ENCODE data around the gene PFKL. TPM values are rescaled to one million over a fixed set of nuclear protein-coding genes. Genes with fewer than 3 reads are reported as not detected.

Gene PFKL
- total RNA-seq, 1 donor from 2014 or later: 135 TPM

DNA sequence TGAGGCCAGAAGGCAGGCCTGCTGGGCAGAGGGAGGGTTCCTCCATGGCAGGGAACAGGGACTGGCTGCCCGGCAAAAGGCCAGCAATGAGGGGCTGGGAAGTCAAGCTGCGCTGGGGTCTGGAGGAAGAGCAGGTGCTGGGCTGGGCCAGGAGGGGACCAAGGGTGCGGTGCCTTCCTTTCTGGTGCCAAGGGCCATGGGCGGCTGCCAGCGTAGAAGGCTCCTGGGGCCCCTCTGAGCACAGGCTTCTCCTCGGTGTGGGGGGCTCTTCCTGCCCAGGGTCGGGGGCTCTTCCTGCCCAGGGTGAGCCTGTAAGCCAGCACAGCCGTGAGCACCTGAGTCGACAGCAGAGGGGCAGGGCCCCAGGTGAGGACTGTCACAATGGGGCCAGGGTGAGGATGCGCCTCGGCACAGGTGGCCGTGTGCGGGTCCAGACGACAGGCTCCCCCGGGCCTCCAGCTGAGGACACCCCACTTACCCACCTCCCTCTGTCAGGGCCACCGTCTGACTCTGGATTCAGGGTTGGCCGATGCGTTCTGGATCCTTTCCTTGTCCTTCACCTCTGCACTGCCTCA is 27.5 kb upstream of the PFKL start:
- no peaks in the 10 kb centered on the region for H3K36me3 Mint-ChIP-seq
- H3K27ac Mint-ChIP-seq: no peak overlapping the region
- DNase-seq (ENCODE audit: extremely low spot score, unreplicated experiment): no peak
- H3K4me3 Mint-ChIP-seq: no peak overlapping the region
- no peaks in the 10 kb centered on the region for H3K27me3 Mint-ChIP-seq
- TF ChIP-seq, protein P1, sequence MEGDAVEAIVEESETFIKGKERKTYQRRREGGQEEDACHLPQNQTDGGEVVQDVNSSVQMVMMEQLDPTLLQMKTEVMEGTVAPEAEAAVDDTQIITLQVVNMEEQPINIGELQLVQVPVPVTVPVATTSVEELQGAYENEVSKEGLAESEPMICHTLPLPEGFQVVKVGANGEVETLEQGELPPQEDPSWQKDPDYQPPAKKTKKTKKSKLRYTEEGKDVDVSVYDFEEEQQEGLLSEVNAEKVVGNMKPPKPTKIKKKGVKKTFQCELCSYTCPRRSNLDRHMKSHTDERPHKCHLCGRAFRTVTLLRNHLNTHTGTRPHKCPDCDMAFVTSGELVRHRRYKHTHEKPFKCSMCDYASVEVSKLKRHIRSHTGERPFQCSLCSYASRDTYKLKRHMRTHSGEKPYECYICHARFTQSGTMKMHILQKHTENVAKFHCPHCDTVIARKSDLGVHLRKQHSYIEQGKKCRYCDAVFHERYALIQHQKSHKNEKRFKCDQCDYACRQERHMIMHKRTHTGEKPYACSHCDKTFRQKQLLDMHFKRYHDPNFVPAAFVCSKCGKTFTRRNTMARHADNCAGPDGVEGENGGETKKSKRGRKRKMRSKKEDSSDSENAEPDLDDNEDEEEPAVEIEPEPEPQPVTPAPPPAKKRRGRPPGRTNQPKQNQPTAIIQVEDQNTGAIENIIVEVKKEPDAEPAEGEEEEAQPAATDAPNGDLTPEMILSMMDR (conservative IDR thresholded peaks at IDR 0.05): no peak
- no peaks in the 10 kb centered on the region for H3K9me3 Mint-ChIP-seq
- no peaks in the 10 kb centered on the region for H3K4me1 Mint-ChIP-seq (ENCODE audit: unreplicated experiment)

DNA sequence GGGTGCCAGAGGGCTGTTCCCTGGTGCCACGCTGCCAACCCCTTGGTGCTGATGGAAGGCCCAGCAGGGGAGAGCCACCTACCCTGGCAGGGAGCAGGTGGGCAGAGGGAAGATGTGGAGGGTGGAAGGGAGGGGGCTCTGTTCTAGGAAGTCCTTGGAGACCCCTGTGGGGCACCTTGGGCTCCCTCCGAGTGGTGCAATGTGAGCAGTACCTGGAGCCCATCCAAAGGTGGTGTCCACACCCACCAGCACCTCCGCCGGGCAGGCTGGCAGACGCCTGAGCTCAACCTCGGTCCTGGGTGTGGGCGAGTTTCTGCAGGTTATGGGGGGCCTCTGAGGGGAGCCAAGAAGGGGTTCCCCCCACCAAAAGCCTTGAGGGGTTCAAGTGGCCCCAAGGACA is 26.8 kb upstream of the PFKL start:
- no peak overlapping the region for H3K27ac Mint-ChIP-seq
- no peaks in the 10 kb centered on the region for H3K9me3 Mint-ChIP-seq
- TF ChIP-seq, protein P1 (conservative IDR thresholded peaks at IDR 0.05): no peak
- no peaks in the 10 kb centered on the region for H3K4me1 Mint-ChIP-seq (ENCODE audit: unreplicated experiment)
- H3K27me3 Mint-ChIP-seq: no peaks in the 10 kb centered on the region
- no peak for DNase-seq (ENCODE audit: extremely low spot score, unreplicated experiment)
- H3K4me3 Mint-ChIP-seq: no peak overlapping the region
- H3K36me3 Mint-ChIP-seq: no peaks in the 10 kb centered on the region

DNA sequence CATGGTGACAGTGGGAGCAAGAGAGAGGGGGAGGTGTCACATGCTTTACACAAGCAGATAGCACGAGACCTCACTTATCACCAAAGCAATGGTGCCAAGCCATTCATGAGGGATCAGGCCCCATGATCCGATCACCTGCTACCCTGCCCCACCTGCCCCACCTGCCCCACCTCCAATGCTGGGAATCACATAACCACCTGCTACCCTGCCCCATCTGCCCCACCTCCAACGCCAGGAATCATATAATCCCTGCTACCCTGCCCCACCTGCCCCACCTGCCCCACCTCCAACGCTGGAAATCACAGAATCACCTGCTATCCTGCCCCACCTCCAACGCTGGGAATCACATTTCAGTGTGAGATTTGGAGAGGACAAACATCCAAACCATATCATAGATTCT is 24.8 kb upstream of the PFKL start:
- Mint-ChIP-seq H3K4me1 (ENCODE audit: unreplicated experiment) (no peaks in the 10 kb centered on the region), H3K36me3 (no peaks in the 10 kb centered on the region), H3K4me3 (no peak overlapping the region), H3K27ac (no peak overlapping the region), H3K9me3 (no peaks in the 10 kb centered on the region), H3K27me3 (no peaks in the 10 kb centered on the region)
- TF ChIP-seq, protein P1 (conservative IDR thresholded peaks at IDR 0.05): no peak
- DNase-seq (ENCODE audit: extremely low spot score, unreplicated experiment): no peak

DNA sequence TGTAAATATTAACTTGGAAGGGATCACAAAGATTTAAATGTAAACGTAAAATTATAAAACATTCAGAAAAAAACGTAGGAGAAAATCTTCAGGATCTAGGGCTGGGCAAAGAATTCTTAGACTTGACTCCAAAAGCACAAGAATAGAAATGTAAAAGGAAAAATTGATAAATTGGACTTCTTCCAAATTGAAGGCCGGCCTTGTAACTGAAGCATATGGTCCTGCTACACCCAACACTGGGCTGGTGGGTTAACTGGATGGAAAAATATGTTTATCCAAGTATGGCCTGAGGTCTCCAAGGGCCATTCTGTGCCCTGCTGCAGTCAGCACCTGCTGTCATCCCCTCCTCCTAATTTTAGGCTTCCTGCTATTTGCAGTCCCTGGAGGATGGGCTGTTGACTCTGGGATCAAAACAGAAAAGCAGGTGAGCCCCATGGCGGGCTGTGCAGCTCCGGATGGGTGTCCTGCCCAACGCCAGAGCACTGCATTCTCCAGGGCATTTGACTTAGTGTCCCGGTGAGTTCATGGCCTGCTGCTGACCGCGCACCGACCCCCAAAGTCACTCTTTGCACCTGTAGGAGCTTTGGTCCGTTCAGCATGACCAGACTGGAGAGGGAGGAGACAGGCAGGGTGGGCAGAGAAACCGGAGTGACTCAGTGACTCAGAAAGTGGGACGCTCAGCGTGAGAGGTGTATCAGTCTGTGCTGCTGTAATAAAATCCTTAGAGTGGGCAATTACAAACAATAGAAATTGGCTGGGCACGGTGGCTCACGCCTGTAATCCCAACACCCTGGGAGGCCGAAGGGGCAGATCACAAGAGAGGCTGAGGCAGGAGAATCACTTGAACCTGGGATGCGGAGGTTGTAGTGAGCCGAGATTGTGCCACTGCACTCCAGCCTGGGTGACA is 20.2 kb upstream of the PFKL start:
- no peak for DNase-seq (ENCODE audit: extremely low spot score, unreplicated experiment)

DNA sequence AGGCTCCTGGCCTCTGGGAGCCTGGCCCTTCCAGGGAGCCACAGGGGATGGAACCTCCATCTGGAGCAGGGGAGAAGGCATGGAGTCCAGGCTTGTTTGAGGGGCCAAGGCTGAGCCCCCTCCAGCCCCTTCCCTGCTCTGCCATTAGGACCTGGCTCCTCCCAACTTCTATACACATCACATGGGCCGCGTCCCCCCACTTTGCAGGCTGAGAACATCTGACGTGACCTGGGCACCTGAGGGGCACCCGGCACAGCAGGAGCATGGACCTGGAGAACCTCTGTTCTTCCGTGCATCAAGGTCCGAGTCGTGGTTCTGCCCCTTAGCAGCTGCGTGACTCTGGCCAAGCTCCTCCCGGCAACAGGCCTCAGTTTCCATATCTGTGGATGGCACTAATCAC is 18.1 kb upstream of the PFKL start:
- Mint-ChIP-seq H3K4me1 (ENCODE audit: unreplicated experiment) (peaks cover 14% of the 10 kb centered on the region), H3K27ac (no peak overlapping the region), H3K4me3 (no peak overlapping the region), H3K27me3 (peaks cover 9% of the 10 kb centered on the region), H3K36me3 (no peaks in the 10 kb centered on the region), H3K9me3 (no peaks in the 10 kb centered on the region)
- TF ChIP-seq, protein P1 (conservative IDR thresholded peaks at IDR 0.05): no peak
- DNase-seq (ENCODE audit: extremely low spot score, unreplicated experiment): no peak

More for the DNA sequence above, 20.2 kb upstream of the PFKL start:
- Mint-ChIP-seq H3K27me3 (peaks cover 9% of the 10 kb centered on the region), H3K27ac (no peak overlapping the region), H3K9me3 (no peaks in the 10 kb centered on the region), H3K4me3 (no peak overlapping the region), H3K4me1 (ENCODE audit: unreplicated experiment) (peaks cover 14% of the 10 kb centered on the region), H3K36me3 (no peaks in the 10 kb centered on the region)
- TF ChIP-seq, protein P1 (conservative IDR thresholded peaks at IDR 0.05): no peak
